HepG2 (cell line): ENCODE measurements around the gene KIRREL2. TPM values are rescaled to one million over a fixed set of nuclear protein-coding genes. Genes with fewer than 3 reads are reported as not detected.
A peak's percentile ranks its signal among the peaks of the same experiment; 100 is the strongest.

Source experiments
- ATAC-seq: fragments of 200-7000 bp; cut with Tn5 transposase; 3 replicates; pipeline ENCODE4 v1.9.1; 2020; ENCODE audit warnings: mild to moderate bottlenecking, moderate library complexity
- BruUV-seq: library from RNA; stranded (reverse); fragments of 400-500 nt; replicated peaks from 2 replicates; lab custom pipeline; 2021; lab: Mats Ljungman, UMichigan
- CTCF ChIA-PET: fragments of 300-600 bp; formaldehyde crosslinking; extraction: SDS; loops from one replicate; lab custom pipeline; 2021; ENCODE audit warnings: low total read pairs, inconsistent platforms, low intra/inter-chr PET ratio; lab: Yijun Ruan, JAX
- POLR2A ChIA-PET: fragments of 350-600 bp; sonication (Branson Sonifier 250); formaldehyde crosslinking; loops from one replicate; lab custom pipeline; 2020; ENCODE audit warnings: antibody characterized with exemption, inconsistent platforms; lab: Yijun Ruan, JAX
- DNase-seq: peaks from one replicate; pipeline ENCODE4 v3.0.0-alpha.2; 2015; ENCODE audit warnings: low spot score
- FAIRE-seq: peaks from 3 replicates; lab custom pipeline; 2011; peaks lifted over from hg19 to GRCh38; lab: Jason Lieb, UNC
- H2AFZ ChIP-seq: one replicate; pipeline ENCODE4 v1.6.1; 2011; ENCODE audit warnings: low read length, inconsistent platforms
- H3K27ac ChIP-seq: fragments of 300-600 bp; 3 replicates; pipeline ENCODE4 v1.8.0; 2011; ENCODE audit warnings: mixed run types, mild to moderate bottlenecking, mixed read lengths, low read length, inconsistent platforms; ENCODE audit not compliant: insufficient read depth; ENCODE audit errors: extremely low read length
- H3K27me3 ChIP-seq, 2 experiments: fragments of 200-600 bp in 1 of 2; 2 replicates in 1 of 2; 3 replicates in 1 of 2; pipeline versions ENCODE4 v1.6.0 to v1.8.0; 2011; ENCODE audit warnings: low read length in 2 of 2, mild to moderate bottlenecking in 2 of 2, moderate library complexity in 2 of 2, inconsistent platforms in 1 of 2; ENCODE audit not compliant: insufficient read depth in 2 of 2, control insufficient read depth in 1 of 2
- H3K36me3 ChIP-seq, 2 experiments: fragments of 200-600 bp in 1 of 2; replicated peaks in 1 of 2; 2 replicates in 1 of 2; 3 replicates in 1 of 2; pipeline versions ENCODE4 v1.5.1 to v1.8.0; 2011; ENCODE audit warnings: low read length in 2 of 2, inconsistent platforms in 1 of 2; ENCODE audit not compliant: insufficient read depth in 2 of 2, control insufficient read depth in 1 of 2
- H3K4me1 ChIP-seq: 2 replicates; pipeline ENCODE4 v1.5.1; 2012; ENCODE audit warnings: low read length, inconsistent platforms; ENCODE audit not compliant: insufficient read depth
- H3K4me2 ChIP-seq: 2 replicates; pipeline ENCODE4 v1.6.0; 2011; ENCODE audit warnings: low read depth, low read length, inconsistent platforms
- H3K4me3 ChIP-seq, 3 experiments: fragments of 200-600 bp in 1 of 3; sonication (generic), shearing (Covaris generic) in 1 of 3; replicated peaks in 1 of 3; 2 replicates each; pipeline ENCODE4 v1.5.1; 2011 to 2016; ENCODE audit warnings: low read length in 3 of 3, inconsistent platforms in 2 of 3, low read depth in 2 of 3, mild to moderate bottlenecking in 2 of 3, control low read depth in 1 of 3, mixed read lengths in 1 of 3; ENCODE audit not compliant: insufficient read depth in 1 of 3
- H3K79me2 ChIP-seq: one replicate; pipeline ENCODE4 v1.6.1; 2011; ENCODE audit warnings: low read length, inconsistent platforms; ENCODE audit not compliant: insufficient read depth
- H3K9ac ChIP-seq: 2 replicates; pipeline ENCODE4 v1.6.0; 2011; ENCODE audit warnings: mild to moderate bottlenecking, low read depth, low read length, inconsistent platforms; ENCODE audit not compliant: insufficient read depth
- H3K9me3 ChIP-seq: 2 replicates; pipeline ENCODE4 v1.5.1; 2012; ENCODE audit warnings: mild to moderate bottlenecking, low read length
- H4K20me1 ChIP-seq: 2 replicates; pipeline ENCODE4 v1.6.0; 2011; ENCODE audit warnings: inconsistent platforms, mild to moderate bottlenecking, low read length, moderate library complexity; ENCODE audit not compliant: insufficient read depth
- DMTF1 ChIP-seq: sonication (generic); formaldehyde crosslinking; IDR thresholded peaks from 2 replicates; pipeline ENCODE4 v1.4.0; 2020; ENCODE audit warnings: mild to moderate bottlenecking, missing genetic modification reagents
- FOXO1 ChIP-seq: sonication (generic); formaldehyde crosslinking; IDR thresholded peaks from 2 replicates; pipeline ENCODE4 v1.4.0; 2020; ENCODE audit warnings: missing genetic modification reagents
- MAFK ChIP-seq, 2 experiments: IDR thresholded peaks in 1 of 2; conservative IDR thresholded peaks in 1 of 2; 2 replicates each; pipeline ENCODE4 v1.6.1; 2011; ENCODE audit warnings: improper control_type of control experiment in 2 of 2, low read length in 2 of 2
- SYNCRIP ChIP-seq: fragments of 200-400 bp; formaldehyde crosslinking; IDR thresholded peaks from 2 replicates; pipeline ENCODE4 v1.6.1; 2018; ENCODE audit warnings: mild to moderate bottlenecking, low read depth, low read length; ENCODE audit not compliant: insufficient read depth
- ZNF781 ChIP-seq: sonication (generic); formaldehyde crosslinking; IDR thresholded peaks from 2 replicates; pipeline ENCODE4 v1.5.1; 2020; ENCODE audit warnings: borderline replicate concordance, mild to moderate bottlenecking, missing genetic modification reagents; ENCODE audit errors: not compliant biosample characterization
- ZNF883 ChIP-seq: sonication (generic); formaldehyde crosslinking; IDR thresholded peaks from 2 replicates; pipeline ENCODE4 v1.5.1; 2020; ENCODE audit warnings: mild to moderate bottlenecking, missing genetic modification reagents; ENCODE audit errors: not compliant biosample characterization
- WGBS: methylation state at CpG from one replicate; pipeline ENCODE4 v1.1.6; 2017; ENCODE audit warnings: low lambda C conversion rate; 5-methylcytosine and 5-hydroxymethylcytosine counted together
- in situ Hi-C: cut with HindIII; loops from 2 replicates; pipeline ENCODE4 v1.10.0; 2017; ENCODE audit warnings: low pct_unique_long_range_greater_than_20kb; ENCODE audit not compliant: extremely low pct_ligation_motif_present
- intact Hi-C: fragments of 100-400 bp; cut with micrococcal nuclease; formaldehyde crosslinking; loops from one replicate; pipeline ENCODE4 v1.10.0; 2022; ENCODE audit not compliant: unreplicated experiment
- polyA plus RNA-seq, 8 experiments: library from polyadenylated mRNA; depleted of rRNA in 3 of 8; stranded (reverse) in 7 of 8; unstranded in 1 of 8; fragments of >200 nt; fragmentation: Illumina TruSeq in 4 of 8; extraction: Trizol in 4 of 8; gene quantifications; 2 replicates each; pipeline versions ENCODE4 v1.2.1 to v1.2.3, GENCODE V29; 2011 to 2016; ENCODE audit warnings: low read depth in 4 of 8, missing spikeins in 1 of 8, mixed read lengths in 1 of 8; ENCODE audit not compliant: insufficient read depth in 1 of 8
- total RNA-seq, 5 experiments: library from RNA; depleted of rRNA; stranded (reverse); fragments of >200 nt; fragmentation: Illumina TruSeq; extraction: Trizol; gene quantifications; 2 replicates each; pipeline ENCODE4 v1.2.3, GENCODE V29; 2016; ENCODE audit warnings: low read depth in 1 of 5

The KIRREL2 gene
- total and polyA plus RNA-seq, 2 of the 13 experiments (the other 11 are each of a cell fraction or from before 2014, with no cell fraction given): 0.18 to 2.4 TPM

DNA sequence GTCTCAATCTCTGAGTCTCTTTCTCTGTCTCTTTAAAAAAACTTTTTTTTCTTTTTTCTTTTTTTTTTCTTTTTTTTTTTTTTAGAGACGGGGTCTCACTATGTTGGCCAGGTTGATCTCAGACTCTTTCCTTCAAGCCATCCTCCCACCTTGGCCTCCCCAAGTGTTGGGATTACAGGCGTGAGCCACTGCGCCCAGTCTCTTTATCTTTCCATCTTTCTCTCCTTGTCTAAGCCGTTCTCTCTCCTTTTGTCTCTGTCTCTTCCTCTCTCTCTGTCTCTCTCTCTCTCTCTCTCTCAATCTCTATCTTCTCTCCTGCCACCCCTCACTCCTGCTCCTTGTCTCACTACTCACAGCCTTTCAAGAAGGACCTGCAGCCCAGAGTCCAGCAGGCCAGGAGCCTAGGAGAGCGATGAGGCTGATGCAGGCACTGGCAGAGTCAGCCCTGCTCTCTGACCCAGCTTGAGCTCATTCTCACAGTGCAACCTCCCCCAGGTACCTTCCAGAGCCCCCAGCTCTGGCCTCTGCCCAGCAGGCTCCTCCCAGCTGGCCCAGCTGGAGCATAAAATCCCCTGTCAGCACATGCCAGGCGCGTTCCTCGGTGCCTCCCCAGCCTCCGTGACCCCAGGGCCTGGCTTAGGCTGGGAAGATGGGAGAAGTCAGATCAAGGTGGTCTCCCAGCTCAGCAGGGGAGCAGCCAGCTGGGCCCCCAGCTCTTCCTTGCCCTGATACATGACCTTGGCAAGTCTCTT lies 4.5 kb upstream of the KIRREL2 start, which contains the start of gene NPHS1:
Gene NPHS1, minus strand, starts transcription at position 476 of the 752 bp plus-strand sequence. CDS start 667 bp downstream, outside the sequence.
- Histone ChIP-seq H3K79me2 (no peaks in the 10 kb centered on the region), H4K20me1 (0 out of 2 replicates have a peak, but pooled peaks cover 3% of the 10 kb centered on the region), H3K9me3 (no peaks in the 10 kb centered on the region), H3K36me3 (no peaks in the 10 kb centered on the region), H3K4me3 (no peak within 1 kb of the TSS), H3K27me3 (peaks cover 10 to 66% of the 10 kb centered on the region in 2 experiments; a peak in 4 of 5 replicates), H2AFZ (no peak within 1 kb of the TSS), H3K4me1 (peaks cover 30% of the 10 kb centered on the region), H3K27ac (no peak within 1 kb of the TSS), H3K9ac (no peak within 1 kb of the TSS), H3K4me2 (no peak within 1 kb of the TSS)
- intact Hi-C loops (no loop called here), in situ Hi-C loops (no loop called here)
- 35% methylated on average over 5 of the region's 9 CpGs for WGBS
- ATAC-seq (no peak), DNase-seq (no peak), FAIRE-seq (no peak)
- CTCF ChIA-PET: no interaction called here
- TF ChIP-seq MAFK (conservative IDR thresholded peaks at IDR 0.05 in 1 of 2, IDR thresholded peaks at IDR 0.05 in 1 of 2; ENCODE audit: low read length in 2 of 2) (0 out of 4 replicates have a peak, but pooled peaks have one; percentile 1 to 17), FOXO1 (CRISPR knock-in tag) (no peak), SYNCRIP (no peak), ZNF781 (CRISPR knock-in tag) (no peak)
- POLR2A ChIA-PET: no interaction called here
- BruUV-seq: no TSS peak

- in situ Hi-C loops: no loop called here
- Histone ChIP-seq H4K20me1 (0 out of 2 replicates have a peak, but pooled peaks cover 3% of the 10 kb centered on the region), H3K27me3 (peaks cover 10 to 70% of the 10 kb centered on the region in 2 experiments), H3K4me1 (peaks cover 31% of the 10 kb centered on the region), H3K36me3 (no peaks in the 10 kb centered on the region), H2AFZ (no peak overlapping the region), H3K27ac (no peak overlapping the region), H3K9ac (no peak overlapping the region), H3K4me3 (no peak overlapping the region), H3K9me3 (no peaks in the 10 kb centered on the region), H3K4me2 (no peak overlapping the region), H3K79me2 (no peaks in the 10 kb centered on the region)
- TF ChIP-seq DMTF1 (CRISPR knock-in tag): no peak
- TF ChIP-seq ZNF883 (CRISPR knock-in tag): no peak
- CTCF ChIA-PET: no interaction called here
- ATAC-seq: no peak
- intact Hi-C loops: no loop called here
- no peak for FAIRE-seq
- no peak for DNase-seq
- no TSS peak for BruUV-seq
- WGBS: 40% methylated on average over 8 of the region's 8 CpGs
- POLR2A ChIA-PET: no interaction called here
Observed at GRCh38 chr19:35853038-35853756, 3.5 kb upstream of the KIRREL2 start.
